Type B pancreatic cell (in vitro differentiated cells): ENCODE data around the gene GSK3B. TPM values are rescaled to one million over a fixed set of nuclear protein-coding genes. Genes with fewer than 3 reads are reported as not detected.
A peak's percentile ranks its signal among the peaks of the same experiment; 100 is the strongest.

ENCODE experiments used
- DNase-seq: peaks from one replicate; pipeline ENCODE4 v3.0.0; 2021; ENCODE audit warnings: mixed read lengths; ENCODE audit not compliant: unreplicated experiment; ENCODE audit errors: extremely low spot score
- H3K27ac Mint-ChIP-seq: 2 replicates; pipeline ENCODE4 v1.8.0; 2021; ENCODE audit warnings: mild to moderate bottlenecking, mixed read lengths
- H3K27me3 Mint-ChIP-seq: 2 replicates; pipeline ENCODE4 v1.8.0; 2021; ENCODE audit warnings: mixed read lengths
- H3K36me3 Mint-ChIP-seq: 2 replicates; pipeline ENCODE4 v1.8.0; 2021; ENCODE audit warnings: mixed read lengths
- H3K4me1 Mint-ChIP-seq: one replicate; pipeline ENCODE4 v1.8.0; 2021; ENCODE audit warnings: mixed read lengths; ENCODE audit not compliant: unreplicated experiment
- H3K4me3 Mint-ChIP-seq: 2 replicates; pipeline ENCODE4 v1.8.0; 2021; ENCODE audit warnings: mild to moderate bottlenecking, mixed read lengths
- H3K9me3 Mint-ChIP-seq: 2 replicates; pipeline ENCODE4 v1.8.0; 2021; ENCODE audit warnings: mixed read lengths
- total RNA-seq: library from RNA; stranded (reverse); gene quantifications from 2 replicates; pipeline ENCODE4 v1.2.1, GENCODE V29; 2021; ENCODE audit warnings: low replicate concordance
- TF ChIP-seq, protein P1 (sequence below): fragments of 200-600 bp; sonication (generic); conservative IDR thresholded peaks from 2 replicates; pipeline ENCODE4 v1.5.0; 2021; ENCODE audit warnings: antibody characterized with exemption, mild to moderate bottlenecking

GSK3B gene
- total RNA-seq, 1 donor from 2014 or later, result 60.5 TPM

DNA sequence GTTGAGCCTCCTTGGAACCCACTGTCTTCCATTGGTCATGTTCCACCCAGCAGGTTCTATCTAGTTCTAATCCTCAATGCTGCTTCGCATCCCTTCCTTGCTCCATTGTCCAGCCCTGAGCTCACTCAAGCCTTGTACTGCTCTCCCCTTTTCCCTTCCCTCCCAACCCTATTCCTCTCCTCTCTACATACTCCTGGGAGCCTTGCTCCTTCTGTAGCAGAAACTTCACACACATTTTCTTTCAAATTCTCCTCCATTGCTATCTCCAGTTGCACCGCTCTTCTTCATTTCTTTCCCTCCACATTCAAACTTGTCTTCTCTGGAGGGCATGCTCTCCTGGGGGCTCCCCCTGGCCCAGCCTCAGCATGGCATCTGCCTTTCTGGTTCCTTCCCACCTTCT lies 297.9 kb downstream of the GSK3B start:
- no peaks in the 10 kb centered on the region for H3K27me3 Mint-ChIP-seq
- no peaks in the 10 kb centered on the region for H3K9me3 Mint-ChIP-seq
- H3K36me3 Mint-ChIP-seq, result no peaks in the 10 kb centered on the region
- peaks cover 13% of the 10 kb centered on the region for H3K4me1 Mint-ChIP-seq
- TF ChIP-seq, protein P1, sequence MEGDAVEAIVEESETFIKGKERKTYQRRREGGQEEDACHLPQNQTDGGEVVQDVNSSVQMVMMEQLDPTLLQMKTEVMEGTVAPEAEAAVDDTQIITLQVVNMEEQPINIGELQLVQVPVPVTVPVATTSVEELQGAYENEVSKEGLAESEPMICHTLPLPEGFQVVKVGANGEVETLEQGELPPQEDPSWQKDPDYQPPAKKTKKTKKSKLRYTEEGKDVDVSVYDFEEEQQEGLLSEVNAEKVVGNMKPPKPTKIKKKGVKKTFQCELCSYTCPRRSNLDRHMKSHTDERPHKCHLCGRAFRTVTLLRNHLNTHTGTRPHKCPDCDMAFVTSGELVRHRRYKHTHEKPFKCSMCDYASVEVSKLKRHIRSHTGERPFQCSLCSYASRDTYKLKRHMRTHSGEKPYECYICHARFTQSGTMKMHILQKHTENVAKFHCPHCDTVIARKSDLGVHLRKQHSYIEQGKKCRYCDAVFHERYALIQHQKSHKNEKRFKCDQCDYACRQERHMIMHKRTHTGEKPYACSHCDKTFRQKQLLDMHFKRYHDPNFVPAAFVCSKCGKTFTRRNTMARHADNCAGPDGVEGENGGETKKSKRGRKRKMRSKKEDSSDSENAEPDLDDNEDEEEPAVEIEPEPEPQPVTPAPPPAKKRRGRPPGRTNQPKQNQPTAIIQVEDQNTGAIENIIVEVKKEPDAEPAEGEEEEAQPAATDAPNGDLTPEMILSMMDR, result no peak
- H3K4me3 Mint-ChIP-seq, result no peak overlapping the region
- no peak for DNase-seq
- H3K27ac Mint-ChIP-seq, result no peak overlapping the region

DNA sequence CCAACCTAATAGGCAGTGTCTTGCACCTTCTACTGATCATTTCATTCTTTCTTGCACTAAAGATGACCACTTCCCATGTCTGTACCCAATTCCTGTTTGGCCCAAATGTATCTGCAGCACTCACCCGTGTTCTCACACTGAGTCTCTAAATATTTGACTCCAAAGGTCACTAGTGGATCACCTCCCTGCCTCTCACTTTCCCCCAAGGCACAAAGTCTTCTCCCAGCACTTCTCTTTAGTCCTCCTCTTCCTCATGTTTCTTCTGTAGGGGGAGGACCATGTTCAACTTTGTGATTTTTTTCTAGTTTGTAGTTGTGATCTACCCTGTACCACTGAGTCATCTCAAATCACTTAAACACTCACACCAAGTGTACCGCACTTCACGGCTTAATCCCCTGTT lies 298.4 kb downstream of the GSK3B start:
- no peak overlapping the region for H3K4me3 Mint-ChIP-seq
- peak overlapping the region; percentile 21 for H3K27ac Mint-ChIP-seq
- no peaks in the 10 kb centered on the region for H3K36me3 Mint-ChIP-seq
- no peaks in the 10 kb centered on the region for H3K27me3 Mint-ChIP-seq
- TF ChIP-seq, protein P1, result no peak
- peaks cover 13% of the 10 kb centered on the region for H3K4me1 Mint-ChIP-seq
- DNase-seq, result no peak
- H3K9me3 Mint-ChIP-seq, result no peaks in the 10 kb centered on the region

DNA sequence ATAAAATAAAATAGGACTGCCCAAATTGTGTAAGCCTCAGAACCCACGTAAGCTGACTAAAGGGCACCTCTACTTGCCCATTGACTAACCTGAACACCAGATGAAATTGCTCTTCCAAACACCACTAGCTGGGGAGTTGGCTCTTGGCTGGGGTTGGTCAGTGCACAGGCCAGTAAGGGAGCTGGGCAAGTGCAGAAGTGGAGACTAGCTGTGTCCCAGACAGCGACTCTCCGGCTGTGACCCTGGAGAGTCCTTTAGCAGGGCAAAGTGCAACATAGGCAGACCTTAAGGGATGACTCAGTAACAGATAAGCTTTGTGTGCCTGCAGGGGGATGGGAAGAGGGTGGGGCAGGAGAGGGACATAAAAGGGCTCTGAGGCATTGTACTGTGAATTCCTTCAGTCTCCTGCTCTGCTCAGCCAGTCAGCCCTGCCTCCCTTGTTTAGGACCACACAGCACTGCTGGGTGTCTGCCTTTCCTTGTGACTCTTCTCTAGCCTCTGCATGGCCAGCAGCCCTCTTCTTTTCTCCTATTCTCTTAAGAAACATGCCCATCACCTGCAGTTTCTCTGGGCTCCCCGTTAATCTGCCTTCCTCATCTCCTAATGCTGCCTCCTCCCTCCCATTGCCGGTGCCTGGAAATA lies 299.2 kb downstream of the GSK3B start:
- Mint-ChIP-seq H3K4me1 (peaks cover 13% of the 10 kb centered on the region), H3K9me3 (no peaks in the 10 kb centered on the region), H3K36me3 (no peaks in the 10 kb centered on the region), H3K27me3 (no peaks in the 10 kb centered on the region), H3K27ac (peak overlapping the region; percentile 79), H3K4me3 (no peak overlapping the region)
- DNase-seq, result no peak
- TF ChIP-seq, protein P1, result no peak

DNA sequence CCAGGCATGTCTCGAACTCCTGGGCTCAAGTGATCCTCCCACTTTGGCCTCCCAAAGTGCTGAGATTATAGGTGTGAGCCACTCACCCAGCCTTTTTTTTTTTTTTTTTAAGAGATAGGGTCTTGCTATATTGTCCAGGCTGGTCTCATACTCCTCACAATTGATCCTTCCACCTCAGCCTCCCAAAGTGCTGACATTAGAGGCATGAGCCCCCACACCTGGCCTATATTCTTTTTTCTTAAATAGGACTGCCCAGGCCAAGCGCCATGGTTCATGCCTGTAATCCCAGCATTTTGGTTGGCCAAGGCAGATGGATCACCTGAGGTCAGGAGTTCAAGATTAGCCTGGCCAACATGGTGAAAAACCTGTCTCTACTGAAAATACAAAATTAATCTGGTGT lies 299.8 kb downstream of the GSK3B start:
- no peaks in the 10 kb centered on the region for H3K36me3 Mint-ChIP-seq
- no peak for DNase-seq
- TF ChIP-seq, protein P1, result no peak
- no peaks in the 10 kb centered on the region for H3K27me3 Mint-ChIP-seq
- H3K27ac Mint-ChIP-seq, result no peak overlapping the region
- peaks cover 13% of the 10 kb centered on the region for H3K4me1 Mint-ChIP-seq
- H3K9me3 Mint-ChIP-seq, result no peaks in the 10 kb centered on the region
- H3K4me3 Mint-ChIP-seq, result no peak overlapping the region

DNA sequence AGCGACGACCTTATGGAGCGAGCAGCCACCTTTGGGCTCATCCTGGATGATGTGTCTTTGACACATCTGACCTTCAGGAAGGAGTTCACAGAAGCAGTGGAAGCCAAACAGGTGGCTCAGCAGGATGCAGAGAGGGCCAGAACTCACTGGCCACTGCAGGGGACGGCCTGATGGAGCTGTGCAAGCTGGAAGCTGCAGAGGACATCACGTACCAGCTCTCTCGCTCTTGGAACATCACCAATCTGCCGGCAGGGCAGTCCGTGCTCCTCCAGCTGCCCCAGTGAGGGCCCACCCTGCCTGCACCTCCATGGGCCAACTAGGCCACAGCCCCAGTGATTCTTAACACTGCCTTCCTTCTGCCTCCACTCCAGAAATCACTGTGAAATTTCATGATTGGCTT lies 302.0 kb downstream of the GSK3B start:
- Mint-ChIP-seq H3K27ac (no peak overlapping the region), H3K4me1 (peaks cover 13% of the 10 kb centered on the region), H3K27me3 (no peaks in the 10 kb centered on the region), H3K4me3 (no peak overlapping the region), H3K36me3 (no peaks in the 10 kb centered on the region), H3K9me3 (no peaks in the 10 kb centered on the region)
- DNase-seq, result no peak
- TF ChIP-seq, protein P1, result no peak
